Measurements from ENCODE around the gene EXOC7.

Gene EXOC7

DNA sequence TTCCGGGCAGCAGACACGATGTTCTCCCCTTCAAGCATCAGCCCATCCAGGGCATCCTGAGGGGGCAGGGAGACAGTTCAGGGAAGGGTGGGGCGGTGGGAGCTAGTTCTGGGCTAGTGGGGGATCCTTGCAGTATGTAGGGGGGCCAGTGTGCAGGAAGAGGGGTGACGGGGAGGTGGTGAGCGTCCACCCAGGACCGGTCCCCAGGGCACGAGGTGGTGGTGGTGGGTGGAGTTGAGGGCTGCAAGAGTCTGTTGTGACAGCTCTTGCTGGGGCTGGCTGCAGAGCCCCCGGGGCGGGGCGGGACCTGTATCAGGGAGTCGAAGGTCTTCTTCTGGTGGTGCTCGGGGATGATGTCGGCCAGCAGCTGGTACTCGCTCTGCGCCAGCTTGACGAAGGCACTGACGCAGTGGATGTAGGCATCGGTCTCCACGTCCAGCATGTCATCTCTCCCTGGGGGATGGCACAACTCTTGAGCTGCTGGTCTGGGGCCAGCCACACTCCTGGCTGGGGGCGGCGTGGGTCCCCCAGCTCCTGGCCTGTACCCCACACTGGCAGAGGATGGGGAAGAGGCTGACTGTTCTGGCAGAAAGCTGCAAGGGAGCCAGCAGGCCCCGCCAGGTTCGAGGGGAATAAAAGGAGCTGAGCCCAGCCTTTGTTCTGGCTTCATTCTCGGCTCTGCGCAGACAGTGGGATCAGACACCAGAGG is 14.6 kb downstream of the EXOC7 start:
- no peaks in the 10 kb centered on the region for H4K20me1 ChIP-seq (ENCODE audit: insufficient read depth, low read length)
- no peaks in the 10 kb centered on the region for H3K79me2 ChIP-seq (ENCODE audit: insufficient read depth, low read length)
- H3K9ac ChIP-seq (ENCODE audit: low read depth, low read length) = no peak overlapping the region
- no peak overlapping the region for H2AFZ ChIP-seq (ENCODE audit: low read depth, low read length)
- ATAC-seq (ENCODE audit: insufficient read depth, low read depth) = no peak
- no peak overlapping the region for H3K4me3 ChIP-seq (ENCODE audit: low read depth in 1 of 2, low read length in 2 of 2)
- no peaks in the 10 kb centered on the region for H3K4me1 ChIP-seq (ENCODE audit: insufficient read depth, low read length)
- no peaks in the 10 kb centered on the region for H3K27me3 ChIP-seq (ENCODE audit: insufficient read depth, low read length, poor library complexity)
- peaks cover 96% of the 10 kb centered on the region for H3K36me3 ChIP-seq (ENCODE audit: insufficient read depth, low read length)
- H3K4me2 ChIP-seq (ENCODE audit: insufficient read depth, low read length) = no peak overlapping the region
- TF ChIP-seq EZH2 (IDR thresholded peaks at IDR 0.05; ENCODE audit: borderline replicate concordance, low read depth, low read length, severe bottlenecking) = no peak
- no peak overlapping the region for H3K27ac ChIP-seq (ENCODE audit: low read length)
- DNase-seq = no peak
- H3K9me3 ChIP-seq (ENCODE audit: insufficient read depth, low read length, severe bottlenecking) = no peaks in the 10 kb centered on the region

- Histone ChIP-seq H3K9ac (ENCODE audit: low read depth, low read length) (no peak overlapping the region), H4K20me1 (ENCODE audit: insufficient read depth, low read length) (no peaks in the 10 kb centered on the region)
- DNase-seq = no peak
Measured at GRCh38 chr17:76088041-76088867, 15.3 kb downstream of the EXOC7 start.

GRCh38 chr17:76087531-76087930 is 16.1 kb downstream of the EXOC7 start:
- ATAC-seq (ENCODE audit: insufficient read depth, low read depth) (no peak), DNase-seq (no peak)
- no peak overlapping the region for H3K9ac ChIP-seq (ENCODE audit: low read depth, low read length)

More at GRCh38 chr17:76088041-76088867, 15.3 kb downstream of the EXOC7 start:
- Histone ChIP-seq H3K27ac (ENCODE audit: low read length) (no peak overlapping the region), H3K9me3 (ENCODE audit: insufficient read depth, low read length, severe bottlenecking) (no peaks in the 10 kb centered on the region), H3K36me3 (ENCODE audit: insufficient read depth, low read length) (peaks cover 96% of the 10 kb centered on the region), H3K4me3 (ENCODE audit: low read depth in 1 of 2, low read length in 2 of 2) (no peak overlapping the region), H2AFZ (ENCODE audit: low read depth, low read length) (no peak overlapping the region), H3K4me1 (ENCODE audit: insufficient read depth, low read length) (no peaks in the 10 kb centered on the region), H3K4me2 (ENCODE audit: insufficient read depth, low read length) (no peak overlapping the region), H3K27me3 (ENCODE audit: insufficient read depth, low read length, poor library complexity) (no peaks in the 10 kb centered on the region), H3K79me2 (ENCODE audit: insufficient read depth, low read length) (no peaks in the 10 kb centered on the region)
- ATAC-seq (ENCODE audit: insufficient read depth, low read depth) = 0 out of 3 replicates have a peak, but pooled peaks have one; percentile 36
- TF ChIP-seq CTCF (IDR thresholded peaks at IDR 0.05; ENCODE audit: borderline replicate concordance, extremely low read depth, low read length, poor library complexity, severe bottlenecking) = peak; percentile 37
- TF ChIP-seq EZH2 (IDR thresholded peaks at IDR 0.05; ENCODE audit: borderline replicate concordance, low read depth, low read length, severe bottlenecking) = no peak

More at GRCh38 chr17:76087531-76087930, 16.1 kb downstream of the EXOC7 start:
- H3K4me1 ChIP-seq (ENCODE audit: insufficient read depth, low read length) = no peaks in the 10 kb centered on the region
- no peaks in the 10 kb centered on the region for H4K20me1 ChIP-seq (ENCODE audit: insufficient read depth, low read length)
- H3K4me2 ChIP-seq (ENCODE audit: insufficient read depth, low read length) = no peak overlapping the region
- no peaks in the 10 kb centered on the region for H3K9me3 ChIP-seq (ENCODE audit: insufficient read depth, low read length, severe bottlenecking)
- no peaks in the 10 kb centered on the region for H3K79me2 ChIP-seq (ENCODE audit: insufficient read depth, low read length)
- TF ChIP-seq EZH2 (IDR thresholded peaks at IDR 0.05; ENCODE audit: borderline replicate concordance, low read depth, low read length, severe bottlenecking) (no peak), CTCF (IDR thresholded peaks at IDR 0.05; ENCODE audit: borderline replicate concordance, extremely low read depth, low read length, poor library complexity, severe bottlenecking) (no peak)
- H2AFZ ChIP-seq (ENCODE audit: low read depth, low read length) = no peak overlapping the region
- no peak overlapping the region for H3K27ac ChIP-seq (ENCODE audit: low read length)
- peaks cover 95% of the 10 kb centered on the region for H3K36me3 ChIP-seq (ENCODE audit: insufficient read depth, low read length)
- no peak overlapping the region for H3K4me3 ChIP-seq (ENCODE audit: low read depth in 1 of 2, low read length in 2 of 2)
- H3K27me3 ChIP-seq (ENCODE audit: insufficient read depth, low read length, poor library complexity) = no peaks in the 10 kb centered on the region
